GM06990 (cell line): ENCODE data around the gene METTL27.

Experiments used
- DNase-seq: peaks from one replicate; pipeline ENCODE4 v3.0.0-alpha.2; 2011; ENCODE audit not compliant: insufficient read length; ENCODE audit errors: extremely low read depth
- H3K27me3 ChIP-seq: replicated peaks from 2 replicates; pipeline ENCODE4 v1.6.0; 2011; ENCODE audit warnings: low read length; ENCODE audit not compliant: control insufficient read depth, insufficient read depth
- H3K36me3 ChIP-seq: 2 replicates; pipeline ENCODE4 v1.5.1; 2011; ENCODE audit warnings: low read length; ENCODE audit not compliant: control insufficient read depth, insufficient read depth
- H3K4me3 ChIP-seq: replicated peaks from 2 replicates; pipeline ENCODE4 v1.5.1; 2011; ENCODE audit warnings: low read depth, mild to moderate bottlenecking, control low read depth, low read length
- TF ChIP-seq, protein P1 (sequence below): IDR thresholded peaks from 2 replicates; pipeline ENCODE4 v1.5.1; 2011; ENCODE audit warnings: low read length, control low read depth, mild to moderate bottlenecking, inconsistent platforms; ENCODE audit not compliant: insufficient read depth, poor library complexity, severe bottlenecking

The METTL27 gene

DNA sequence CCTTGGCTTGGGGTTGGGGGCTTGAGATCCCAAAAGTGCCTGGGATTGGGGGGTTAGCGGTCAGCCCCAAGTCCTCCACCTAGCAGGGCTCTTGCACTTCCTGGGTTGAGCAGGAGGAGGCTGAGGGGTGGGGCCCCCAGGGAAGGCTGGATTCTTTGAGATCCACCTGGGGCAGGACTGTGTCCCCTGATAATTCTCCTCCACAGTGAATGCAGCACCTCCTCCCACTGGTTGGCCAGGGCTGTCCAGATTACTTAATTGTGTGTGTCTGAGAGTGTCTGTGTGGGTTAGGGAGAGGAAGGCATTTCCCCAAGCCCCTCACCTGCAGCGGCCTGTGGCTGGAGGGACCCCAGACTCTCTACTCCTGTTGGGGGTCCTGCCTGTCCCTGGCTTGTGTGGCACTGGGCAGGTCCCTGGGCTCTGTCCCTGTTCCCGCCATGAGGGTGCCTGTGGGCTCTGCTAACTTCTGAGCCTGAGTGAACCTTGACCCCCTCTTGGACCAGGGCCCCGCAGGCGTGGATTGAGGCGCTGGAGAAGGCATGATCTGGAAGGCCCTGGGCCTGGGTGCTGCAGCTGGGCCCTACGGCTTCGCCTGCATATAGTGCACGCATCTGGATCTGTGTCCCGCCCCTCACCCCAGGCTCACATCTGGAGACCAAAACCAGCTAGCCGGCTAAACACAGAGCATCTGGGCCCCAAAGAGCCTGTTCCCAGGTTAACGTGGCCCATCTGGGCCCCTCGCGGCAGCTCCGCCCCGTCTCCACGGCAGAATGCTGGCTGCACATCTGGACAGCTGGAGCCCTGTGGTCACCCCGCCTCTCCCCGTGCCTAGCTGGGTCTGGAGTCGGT is 29.1 kb upstream of the METTL27 start:
- DNase-seq = no peak
- TF ChIP-seq, protein P1, sequence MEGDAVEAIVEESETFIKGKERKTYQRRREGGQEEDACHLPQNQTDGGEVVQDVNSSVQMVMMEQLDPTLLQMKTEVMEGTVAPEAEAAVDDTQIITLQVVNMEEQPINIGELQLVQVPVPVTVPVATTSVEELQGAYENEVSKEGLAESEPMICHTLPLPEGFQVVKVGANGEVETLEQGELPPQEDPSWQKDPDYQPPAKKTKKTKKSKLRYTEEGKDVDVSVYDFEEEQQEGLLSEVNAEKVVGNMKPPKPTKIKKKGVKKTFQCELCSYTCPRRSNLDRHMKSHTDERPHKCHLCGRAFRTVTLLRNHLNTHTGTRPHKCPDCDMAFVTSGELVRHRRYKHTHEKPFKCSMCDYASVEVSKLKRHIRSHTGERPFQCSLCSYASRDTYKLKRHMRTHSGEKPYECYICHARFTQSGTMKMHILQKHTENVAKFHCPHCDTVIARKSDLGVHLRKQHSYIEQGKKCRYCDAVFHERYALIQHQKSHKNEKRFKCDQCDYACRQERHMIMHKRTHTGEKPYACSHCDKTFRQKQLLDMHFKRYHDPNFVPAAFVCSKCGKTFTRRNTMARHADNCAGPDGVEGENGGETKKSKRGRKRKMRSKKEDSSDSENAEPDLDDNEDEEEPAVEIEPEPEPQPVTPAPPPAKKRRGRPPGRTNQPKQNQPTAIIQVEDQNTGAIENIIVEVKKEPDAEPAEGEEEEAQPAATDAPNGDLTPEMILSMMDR = no peak
- Histone ChIP-seq H3K27me3 (no peaks in the 10 kb centered on the region; the same call in 1 of the 2 replicates), H3K36me3 (no peaks in the 10 kb centered on the region), H3K4me3 (no peak overlapping the region)

DNA sequence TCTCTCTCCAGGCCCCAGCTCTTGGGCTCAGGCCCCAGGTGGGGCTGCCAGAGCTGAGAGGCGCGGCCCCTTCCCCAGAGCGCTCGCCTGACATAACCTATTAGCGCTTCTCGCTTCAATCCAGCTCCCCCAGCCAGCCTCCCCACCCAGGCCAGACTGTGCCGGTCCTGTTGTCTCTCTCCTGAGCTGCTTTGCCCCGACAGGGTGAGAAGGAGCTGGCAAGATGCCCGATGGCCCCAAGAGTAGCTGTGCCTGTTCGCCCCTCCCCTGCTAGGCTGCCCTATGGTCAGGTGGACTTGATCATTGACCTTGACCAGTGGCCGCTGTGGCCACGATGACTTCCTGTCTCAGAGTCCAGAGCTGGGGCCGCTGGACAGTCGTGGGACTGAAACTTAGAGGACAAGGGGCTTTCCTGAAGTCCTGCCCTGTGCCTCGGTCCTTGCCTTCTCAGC is 27.8 kb upstream of the METTL27 start:
- no peaks in the 10 kb centered on the region for H3K36me3 ChIP-seq
- DNase-seq = no peak
- no peak overlapping the region for H3K4me3 ChIP-seq
- TF ChIP-seq, protein P1 = no peak
- no peaks in the 10 kb centered on the region; the same call in 1 of the 2 replicates for H3K27me3 ChIP-seq

DNA sequence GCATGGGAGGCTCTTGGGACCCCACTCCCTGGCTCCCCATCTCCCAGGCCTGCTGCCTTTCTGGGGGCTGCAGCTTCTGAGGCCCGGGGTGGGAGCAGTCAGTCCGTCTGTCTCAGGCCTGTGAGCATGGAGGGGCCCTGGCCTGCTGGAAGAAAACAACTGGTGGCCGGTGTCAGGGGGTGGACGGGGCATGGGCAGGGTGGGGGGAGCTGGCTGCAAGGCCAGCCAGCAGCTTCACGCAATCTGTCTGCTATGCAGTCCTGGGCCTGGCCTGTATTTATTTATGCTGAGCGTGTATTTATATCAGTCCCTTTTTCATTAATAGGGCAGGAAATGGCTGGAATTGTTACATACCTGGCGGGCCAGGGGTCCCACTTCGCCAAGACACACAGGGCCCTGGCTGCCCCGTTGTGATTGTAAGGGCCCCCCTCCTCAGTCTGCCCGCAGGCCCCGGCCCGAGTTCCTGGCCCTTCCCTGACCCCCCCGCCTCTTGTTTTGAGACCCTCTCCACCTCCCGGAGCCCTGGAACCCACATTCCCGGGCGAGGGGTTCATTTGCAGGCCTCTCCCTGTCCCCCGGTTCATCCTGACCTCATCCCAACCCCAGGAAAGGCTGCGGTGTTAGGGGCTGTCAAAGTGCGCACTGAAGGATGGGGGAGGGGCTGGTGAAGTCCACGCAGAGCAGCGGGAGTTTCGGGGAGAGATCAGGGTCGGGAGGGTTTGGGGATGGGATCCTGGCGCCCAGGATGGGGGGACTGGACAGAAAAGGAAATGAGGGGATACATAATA is 26.9 kb upstream of the METTL27 start:
- H3K27me3 ChIP-seq = no peaks in the 10 kb centered on the region; the same call in 1 of the 2 replicates
- H3K4me3 ChIP-seq = no peak overlapping the region
- TF ChIP-seq, protein P1 = no peak
- DNase-seq = no peak
- no peaks in the 10 kb centered on the region for H3K36me3 ChIP-seq

DNA sequence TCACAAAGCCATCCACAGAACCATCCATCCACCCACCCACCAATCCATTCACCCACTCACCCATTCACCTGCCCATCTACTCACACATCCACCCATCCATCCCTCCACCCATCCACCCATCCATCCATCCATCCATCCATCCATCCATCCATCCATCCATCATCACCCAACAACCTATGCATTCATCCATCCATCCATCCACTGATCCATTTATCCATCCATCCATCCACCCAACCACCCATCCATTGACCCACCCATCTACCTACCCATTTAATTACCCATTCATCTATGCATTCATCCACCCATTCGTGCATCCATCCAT is 24.1 kb upstream of the METTL27 start:
- Histone ChIP-seq H3K36me3 (no peaks in the 10 kb centered on the region), H3K27me3 (no peaks in the 10 kb centered on the region), H3K4me3 (no peak overlapping the region)
- TF ChIP-seq, protein P1 = no peak
- no peak for DNase-seq

DNA sequence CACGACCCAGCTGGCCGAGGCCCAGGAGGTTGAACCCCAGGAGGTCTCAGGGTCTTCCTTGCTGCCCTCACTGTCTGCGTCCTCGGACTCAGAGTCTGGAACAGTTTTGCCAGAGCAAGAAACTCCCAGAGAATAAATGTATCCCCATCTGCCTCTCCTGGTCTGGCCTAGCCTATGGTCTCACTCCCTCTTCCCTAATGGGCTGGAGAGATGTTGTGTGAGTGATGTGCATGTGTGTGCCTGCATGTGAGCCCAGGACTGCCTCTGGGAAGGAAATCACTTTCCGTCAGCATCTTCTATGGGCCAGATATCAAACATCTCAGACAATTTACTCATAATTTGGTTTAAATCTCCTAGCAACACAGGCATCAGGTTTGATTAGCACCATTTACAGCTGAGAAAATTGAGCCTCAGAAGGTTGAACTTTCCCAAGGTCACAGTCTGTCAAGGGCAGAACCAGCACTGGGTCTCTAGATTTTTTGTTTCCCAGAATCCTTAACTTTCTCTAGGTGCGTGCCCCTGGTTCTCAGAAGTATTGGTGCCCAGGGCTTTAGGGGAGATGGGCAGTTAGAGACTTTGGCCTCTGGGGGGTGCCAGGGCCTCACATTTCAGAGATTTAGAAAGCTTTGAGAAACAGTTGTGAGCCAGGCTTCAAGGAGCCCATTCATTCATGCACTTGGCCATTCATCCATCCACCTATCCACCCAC is 23.6 kb upstream of the METTL27 start:
- Histone ChIP-seq H3K4me3 (no peak overlapping the region), H3K36me3 (no peaks in the 10 kb centered on the region), H3K27me3 (no peaks in the 10 kb centered on the region)
- DNase-seq = no peak
- TF ChIP-seq, protein P1 = peak; percentile 72
